GM12878 (cell line): ENCODE results near the gene TSPAN15. TPM values are rescaled to one million over a fixed set of nuclear protein-coding genes. Genes with fewer than 3 reads are reported as not detected.

Source experiments
- ATAC-seq: fragments of 200-7000 bp; cut with Tn5 transposase; 3 replicates; pipeline ENCODE4 v1.9.1; 2020; ENCODE audit warnings: mild to moderate bottlenecking, moderate library complexity
- BruUV-seq: library from RNA; stranded (reverse); fragments of 400-500 nt; replicated peaks from 2 replicates; lab custom pipeline; 2021; lab: Mats Ljungman, UMichigan
- CTCF ChIA-PET: fragments of 300-600 bp; sonication (Branson Sonifier 250); formaldehyde crosslinking; extraction: SDS; loops from one replicate; lab custom pipeline; 2021; ENCODE audit warnings: inconsistent platforms; lab: Yijun Ruan, JAX
- POLR2A ChIA-PET: fragments of 350-600 bp; formaldehyde crosslinking; extraction: SDS; loops from one replicate; lab custom pipeline; 2021; ENCODE audit warnings: inconsistent platforms; lab: Charles Lee
- RAD21 ChIA-PET: fragments of 300-600 bp; sonication (Branson Sonifier 250); formaldehyde crosslinking; loops from one replicate; lab custom pipeline; 2023; ENCODE audit warnings: antibody characterized with exemption; ENCODE audit not compliant: unreplicated experiment; lab: Charles Lee
- SMC1A ChIA-PET: fragments of 300-600 bp; sonication (Branson Sonifier 250); formaldehyde crosslinking; loops from one replicate; lab custom pipeline; 2023; ENCODE audit not compliant: unreplicated experiment, uncharacterized antibody; lab: Charles Lee
- DNase-seq: peaks from one replicate; pipeline ENCODE4 v3.0.0-alpha.2; 2011; ENCODE audit warnings: low read depth, low spot score
- FAIRE-seq: peaks from 3 replicates; lab custom pipeline; 2011; peaks lifted over from hg19 to GRCh38; lab: Jason Lieb, UNC
- H2AFZ ChIP-seq: 2 replicates; pipeline ENCODE4 v1.6.0; 2011; ENCODE audit warnings: low read depth, low read length, control low read depth; ENCODE audit not compliant: control insufficient read depth
- H3K27ac ChIP-seq: 2 replicates; pipeline ENCODE4 v1.5.1; 2011; ENCODE audit warnings: control low read depth; ENCODE audit not compliant: control insufficient read depth, insufficient read depth
- H3K27me3 ChIP-seq, 2 experiments: replicated peaks in 1 of 2; 2 replicates each; pipeline versions ENCODE4 v1.6.0 to v1.6.1; 2011; ENCODE audit warnings: low read length in 1 of 2; ENCODE audit not compliant: control insufficient read depth in 2 of 2, insufficient read depth in 2 of 2
- H3K36me3 ChIP-seq, 2 experiments: 2 replicates each; pipeline ENCODE4 v1.5.1; 2011; ENCODE audit warnings: low read length in 1 of 2; ENCODE audit not compliant: control insufficient read depth in 2 of 2, insufficient read depth in 2 of 2
- H3K4me1 ChIP-seq: 2 replicates; pipeline ENCODE4 v1.6.1; 2011; ENCODE audit warnings: mild to moderate bottlenecking, low read length, moderate library complexity, mixed read lengths; ENCODE audit not compliant: control insufficient read depth, insufficient read depth
- H3K4me2 ChIP-seq: 2 replicates; pipeline ENCODE4 v1.6.0; 2011; ENCODE audit warnings: control low read depth; ENCODE audit not compliant: control insufficient read depth, insufficient read depth
- H3K4me3 ChIP-seq: fragments of 200-600 bp; sonication (generic); 2 replicates; pipeline ENCODE4 v1.5.1; 2016
- H3K79me2 ChIP-seq: 2 replicates; pipeline ENCODE4 v1.6.0; 2011; ENCODE audit warnings: low read length; ENCODE audit not compliant: control insufficient read depth, insufficient read depth
- H3K9ac ChIP-seq: 2 replicates; pipeline ENCODE4 v1.8.0; 2011; ENCODE audit warnings: low read length, control low read depth, mixed read lengths; ENCODE audit not compliant: control insufficient read depth, insufficient read depth
- H3K9me3 ChIP-seq: replicated peaks from 3 replicates; pipeline ENCODE4 v1.5.1; 2011; ENCODE audit warnings: mild to moderate bottlenecking, low read length; ENCODE audit not compliant: control insufficient read depth, insufficient read depth
- H4K20me1 ChIP-seq: 2 replicates; pipeline ENCODE4 v1.6.0; 2011; ENCODE audit not compliant: control insufficient read depth, insufficient read depth
- BHLHE40 ChIP-seq, 2 experiments: fragments of 450-650 bp in 1 of 2; IDR thresholded peaks; 2 replicates each; pipeline ENCODE4 v1.6.1; 2011 to 2017; ENCODE audit warnings: low read depth in 2 of 2, borderline replicate concordance in 1 of 2, improper control_type of control experiment in 1 of 2, low read length in 1 of 2, mild to moderate bottlenecking in 1 of 2
- EZH2 ChIP-seq: IDR thresholded peaks from 2 replicates; pipeline ENCODE4 v1.6.1; 2012; ENCODE audit warnings: low read depth, mild to moderate bottlenecking, control low read depth, inconsistent platforms, low read length, borderline replicate concordance; ENCODE audit not compliant: control insufficient read depth
- KDM1A ChIP-seq: fragments of 200-600 bp; sonication (generic); IDR thresholded peaks from 2 replicates; pipeline ENCODE4 v1.6.1; 2016; ENCODE audit warnings: borderline replicate concordance
- LARP7 ChIP-seq: fragments of 450-650 bp; IDR thresholded peaks from 2 replicates; pipeline ENCODE4 v1.6.1; 2017; ENCODE audit warnings: mild to moderate bottlenecking
- TCF3 ChIP-seq: IDR thresholded peaks from 2 replicates; pipeline ENCODE4 v1.6.1; 2012; ENCODE audit warnings: low read depth, mild to moderate bottlenecking, low read length, borderline replicate concordance; ENCODE audit not compliant: insufficient read depth
- WGBS: methylation state at CpG from one replicate; pipeline ENCODE4 v1.1.6; 2016; ENCODE audit warnings: low lambda C conversion rate; ENCODE audit not compliant: insufficient replicate concordance, insufficient coverage; ENCODE audit errors: missing lambda C conversion rate; 5-methylcytosine and 5-hydroxymethylcytosine counted together
- in situ Hi-C: fragments of 300-500 bp; cut with MboI; formaldehyde crosslinking; loops from 9 replicates; pipeline ENCODE4 v1.14.3; 2018; ENCODE audit warnings: mixed read lengths
- intact Hi-C: fragments of 100-400 bp; cut with micrococcal nuclease; formaldehyde crosslinking; loops from one replicate; pipeline ENCODE4 v1.14.2; 2022; ENCODE audit not compliant: unreplicated experiment
- polyA plus RNA-seq, 11 experiments: library from polyadenylated mRNA; depleted of rRNA in 4 of 11; unstranded in 6 of 11; stranded (reverse) in 5 of 11; fragments of >200 nt; fragmentation: Nextera tagmentation in 4 of 11; fragmentation: Illumina TruSeq in 1 of 11; extraction: Ambion mirVana in 4 of 11; extraction: Trizol in 1 of 11; gene quantifications; 1 replicate in 1 of 11; 2 replicates in 10 of 11; pipeline versions ENCODE4 v1.2.1 to v1.2.3, GENCODE V29; 2011 to 2016; ENCODE audit warnings: inconsistent platforms in 2 of 11, missing spikeins in 2 of 11, low read depth in 1 of 11
- total RNA-seq, 4 experiments: library from RNA; depleted of rRNA in 3 of 4; stranded (reverse); fragments of >200 nt in 3 of 4; fragmentation: Illumina TruSeq in 1 of 4; extraction: Trizol in 1 of 4; gene quantifications; 2 replicates each; pipeline versions ENCODE4 v1.2.1 to v1.2.3, GENCODE V29; 2013 to 2021
- TF ChIP-seq, protein P1 (sequence below): fragments of 450-650 bp; IDR thresholded peaks from 2 replicates; pipeline ENCODE4 v1.6.1; 2017; ENCODE audit warnings: mild to moderate bottlenecking, moderate library complexity
- TF ChIP-seq, protein P2 (sequence below): fragments of 450-650 bp; IDR thresholded peaks from 2 replicates; pipeline ENCODE4 v1.6.1; 2016; ENCODE audit warnings: mild to moderate bottlenecking

Gene TSPAN15
- total and polyA plus RNA-seq, 10 of the 15 experiments (the other 5 are each of a cell fraction or from before 2014, with no cell fraction given): 1.3 to 8.5 (median 2.4) TPM; not detected in 2

DNA sequence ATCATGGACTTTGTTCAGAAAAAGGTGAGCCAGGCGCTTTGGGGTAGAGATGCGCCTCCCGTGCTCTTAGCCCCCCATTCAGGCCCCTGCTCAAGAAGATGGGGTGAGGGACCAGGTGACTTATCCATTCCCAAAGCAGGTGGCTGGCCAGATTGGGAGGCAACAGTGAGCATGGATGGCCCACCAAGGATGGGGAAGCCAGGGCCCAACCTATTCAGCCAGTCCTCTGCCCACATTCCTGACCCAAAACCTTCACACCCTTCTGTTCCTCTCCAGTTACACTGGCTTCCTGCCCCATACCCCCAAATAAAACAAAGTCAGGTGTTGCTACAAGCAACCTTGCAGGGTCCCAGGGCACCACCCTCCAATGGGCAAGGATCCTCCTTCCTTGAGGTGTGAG, 44.4 kb downstream of the TSPAN15 start:
- RAD21 ChIA-PET: no interaction called here
- Histone ChIP-seq H3K27me3 (no peaks in the 10 kb centered on the region), H3K9me3 (no peaks in the 10 kb centered on the region), H3K36me3 (no peaks in the 10 kb centered on the region), H3K4me3 (no peak overlapping the region), H3K4me2 (no peak overlapping the region), H3K27ac (no peak overlapping the region), H3K4me1 (no peaks in the 10 kb centered on the region), H3K79me2 (no peaks in the 10 kb centered on the region), H3K9ac (no peak overlapping the region), H4K20me1 (no peaks in the 10 kb centered on the region), H2AFZ (no peak overlapping the region)
- TF ChIP-seq EZH2: no peak
- no peak for TF ChIP-seq BHLHE40 (IDR thresholded peaks at IDR 0.05; ENCODE audit: borderline replicate concordance in 1 of 2, low read depth in 2 of 2, low read length in 1 of 2)
- no peak for TF ChIP-seq KDM1A
- in situ Hi-C loops (no loop called here), intact Hi-C loops (no loop called here)
- no peak for FAIRE-seq
- no peak for DNase-seq
- CTCF ChIA-PET: interaction anchor here (1.0 kb wide), 1 partner anchor 10 kb away, joined by 3 read pairs; no protein-coding TSS in a partner anchor
- POLR2A ChIA-PET: no interaction called here
- 19% methylated on average over 3 of the region's 3 CpGs for WGBS
- SMC1A ChIA-PET: interaction anchor here (1.5 kb wide), 1 partner anchor 47 kb away, joined by 3 read pairs; no protein-coding TSS in a partner anchor
- BruUV-seq: no TSS peak
- ATAC-seq: no peak

DNA sequence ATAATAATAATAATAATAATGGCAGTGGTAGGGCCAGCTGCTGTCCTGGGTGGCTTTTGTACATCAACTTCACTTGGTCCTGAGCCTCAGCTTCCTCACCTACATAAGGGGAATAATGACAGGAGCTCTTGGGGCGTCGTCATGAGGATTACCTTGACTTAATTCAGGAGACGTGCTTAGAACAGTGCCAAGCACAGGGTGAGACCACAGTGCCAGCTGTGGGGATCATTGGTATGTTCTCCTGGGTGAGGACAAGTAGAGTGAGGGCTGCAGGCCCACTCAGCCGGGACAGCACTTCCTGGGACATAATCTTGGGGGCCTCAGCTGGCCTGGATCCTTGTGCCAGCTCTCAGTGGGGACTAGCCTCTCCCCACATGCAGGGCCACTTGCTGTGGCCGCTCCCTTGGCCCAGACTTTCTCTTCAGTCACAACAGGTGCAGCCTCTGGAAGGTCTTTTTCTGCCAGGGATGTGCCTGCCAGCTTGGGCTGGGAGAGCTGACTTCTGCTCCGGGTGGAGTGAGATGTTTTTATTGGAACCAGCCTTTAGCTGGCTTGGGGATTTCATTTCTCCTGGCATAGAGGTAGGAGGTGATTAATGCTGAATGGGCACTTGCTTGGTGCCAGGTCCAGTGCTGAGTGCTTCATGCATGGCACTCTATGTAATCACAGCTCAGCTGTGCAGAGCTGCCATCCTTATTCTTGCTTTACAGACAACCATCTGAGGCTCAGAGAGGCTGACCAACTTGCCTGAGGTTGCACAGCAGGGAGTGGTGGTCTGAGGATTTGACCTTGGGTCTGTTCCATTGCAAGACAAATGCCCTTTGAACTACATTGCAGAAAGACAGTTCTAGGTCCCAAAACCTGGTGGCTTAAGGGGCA, 45.3 kb downstream of the TSPAN15 start:
- no peaks in the 10 kb centered on the region for H3K36me3 ChIP-seq
- ChIA-PET SMC1A (interaction anchor here (1.5 kb wide), 1 partner anchor 48 kb away, joined by 3 read pairs; no protein-coding TSS in a partner anchor), POLR2A (interaction anchor here (0.6 kb wide), 1 partner anchor 187 kb away, joined by 4 read pairs; no protein-coding TSS in a partner anchor), CTCF (interaction anchor here (0.8 to 1.8 kb wide), 4 partner anchors 10 to 31 kb away, joined by 3 to 8 read pairs (median 4); no protein-coding TSS in a partner anchor), RAD21 (no interaction called here)
- H3K9me3 ChIP-seq: no peaks in the 10 kb centered on the region
- 9% methylated on average over 6 of the region's 6 CpGs for WGBS
- H2AFZ ChIP-seq: no peak overlapping the region
- in situ Hi-C loops (no loop called here), intact Hi-C loops (no loop called here)
- no peaks in the 10 kb centered on the region for H3K79me2 ChIP-seq
- no peaks in the 10 kb centered on the region for H3K27me3 ChIP-seq
- no peak overlapping the region for H3K4me2 ChIP-seq
- no peak overlapping the region for H3K27ac ChIP-seq
- no TSS peak for BruUV-seq
- no peaks in the 10 kb centered on the region for H4K20me1 ChIP-seq
- ATAC-seq (no peak), FAIRE-seq (no peak), DNase-seq (no peak)
- no peak overlapping the region for H3K4me3 ChIP-seq
- no peaks in the 10 kb centered on the region for H3K4me1 ChIP-seq
- H3K9ac ChIP-seq: no peak overlapping the region
- TF ChIP-seq TCF3: no peak
- TF ChIP-seq, protein P1, sequence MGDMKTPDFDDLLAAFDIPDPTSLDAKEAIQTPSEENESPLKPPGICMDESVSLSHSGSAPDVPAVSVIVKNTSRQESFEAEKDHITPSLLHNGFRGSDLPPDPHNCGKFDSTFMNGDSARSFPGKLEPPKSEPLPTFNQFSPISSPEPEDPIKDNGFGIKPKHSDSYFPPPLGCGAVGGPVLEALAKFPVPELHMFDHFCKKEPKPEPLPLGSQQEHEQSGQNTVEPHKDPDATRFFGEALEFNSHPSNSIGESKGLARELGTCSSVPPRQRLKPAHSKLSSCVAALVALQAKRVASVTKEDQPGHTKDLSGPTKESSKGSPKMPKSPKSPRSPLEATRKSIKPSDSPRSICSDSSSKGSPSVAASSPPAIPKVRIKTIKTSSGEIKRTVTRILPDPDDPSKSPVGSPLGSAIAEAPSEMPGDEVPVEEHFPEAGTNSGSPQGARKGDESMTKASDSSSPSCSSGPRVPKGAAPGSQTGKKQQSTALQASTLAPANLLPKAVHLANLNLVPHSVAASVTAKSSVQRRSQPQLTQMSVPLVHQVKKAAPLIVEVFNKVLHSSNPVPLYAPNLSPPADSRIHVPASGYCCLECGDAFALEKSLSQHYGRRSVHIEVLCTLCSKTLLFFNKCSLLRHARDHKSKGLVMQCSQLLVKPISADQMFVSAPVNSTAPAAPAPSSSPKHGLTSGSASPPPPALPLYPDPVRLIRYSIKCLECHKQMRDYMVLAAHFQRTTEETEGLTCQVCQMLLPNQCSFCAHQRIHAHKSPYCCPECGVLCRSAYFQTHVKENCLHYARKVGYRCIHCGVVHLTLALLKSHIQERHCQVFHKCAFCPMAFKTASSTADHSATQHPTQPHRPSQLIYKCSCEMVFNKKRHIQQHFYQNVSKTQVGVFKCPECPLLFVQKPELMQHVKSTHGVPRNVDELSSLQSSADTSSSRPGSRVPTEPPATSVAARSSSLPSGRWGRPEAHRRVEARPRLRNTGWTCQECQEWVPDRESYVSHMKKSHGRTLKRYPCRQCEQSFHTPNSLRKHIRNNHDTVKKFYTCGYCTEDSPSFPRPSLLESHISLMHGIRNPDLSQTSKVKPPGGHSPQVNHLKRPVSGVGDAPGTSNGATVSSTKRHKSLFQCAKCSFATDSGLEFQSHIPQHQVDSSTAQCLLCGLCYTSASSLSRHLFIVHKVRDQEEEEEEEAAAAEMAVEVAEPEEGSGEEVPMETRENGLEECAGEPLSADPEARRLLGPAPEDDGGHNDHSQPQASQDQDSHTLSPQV: no peak
- no peak for TF ChIP-seq LARP7
- TF ChIP-seq, protein P2, sequence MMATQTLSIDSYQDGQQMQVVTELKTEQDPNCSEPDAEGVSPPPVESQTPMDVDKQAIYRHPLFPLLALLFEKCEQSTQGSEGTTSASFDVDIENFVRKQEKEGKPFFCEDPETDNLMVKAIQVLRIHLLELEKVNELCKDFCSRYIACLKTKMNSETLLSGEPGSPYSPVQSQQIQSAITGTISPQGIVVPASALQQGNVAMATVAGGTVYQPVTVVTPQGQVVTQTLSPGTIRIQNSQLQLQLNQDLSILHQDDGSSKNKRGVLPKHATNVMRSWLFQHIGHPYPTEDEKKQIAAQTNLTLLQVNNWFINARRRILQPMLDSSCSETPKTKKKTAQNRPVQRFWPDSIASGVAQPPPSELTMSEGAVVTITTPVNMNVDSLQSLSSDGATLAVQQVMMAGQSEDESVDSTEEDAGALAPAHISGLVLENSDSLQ: no peak
